Panc1 (cell line): ENCODE results near the gene MACROD2. TPM values are rescaled to one million over a fixed set of nuclear protein-coding genes. Genes with fewer than 3 reads are reported as not detected.

Source experiments
- ATAC-seq: fragments of 200-7000 bp; cut with Tn5 transposase; 2 replicates; pipeline ENCODE4 v1.9.1; 2020; ENCODE audit warnings: mild to moderate bottlenecking, moderate library complexity
- BruUV-seq: library from RNA; stranded (reverse); fragments of 400-500 nt; replicated peaks from 2 replicates; lab custom pipeline; 2021; lab: Mats Ljungman, UMichigan
- CTCF ChIA-PET: fragments of 300-600 bp; sonication (Branson Sonifier 250); formaldehyde crosslinking; loops from one replicate; lab custom pipeline; 2022; ENCODE audit warnings: antibody characterized with exemption; lab: Charles Lee
- POLR2A ChIA-PET: fragments of 300-600 bp; sonication (Branson Sonifier 250); formaldehyde crosslinking; loops from one replicate; lab custom pipeline; 2022; ENCODE audit warnings: antibody characterized with exemption; lab: Charles Lee
- DNase-seq: peaks from one replicate; pipeline ENCODE4 v3.0.0-alpha.2; 2010; ENCODE audit warnings: low read depth, low spot score
- H3K27ac ChIP-seq: 2 replicates; pipeline ENCODE4 v1.5.1; 2011; ENCODE audit warnings: mild to moderate bottlenecking, low read length, inconsistent platforms
- H3K27me3 ChIP-seq: fragments of 200-500 bp; sonication (Bioruptor generic); 2 replicates; pipeline ENCODE4 v1.6.0; 2014; ENCODE audit warnings: low read length, inconsistent platforms; ENCODE audit not compliant: control insufficient read depth, insufficient read depth
- H3K36me3 ChIP-seq: fragments of 200-500 bp; sonication (Bioruptor generic); 2 replicates; pipeline ENCODE4 v1.5.1; 2014; ENCODE audit warnings: inconsistent platforms, mild to moderate bottlenecking, low read length, moderate library complexity; ENCODE audit not compliant: control insufficient read depth, insufficient read depth
- H3K4me1 ChIP-seq: 2 replicates; pipeline ENCODE4 v1.5.1; 2011; ENCODE audit warnings: inconsistent platforms, mild to moderate bottlenecking, low read length, moderate library complexity; ENCODE audit not compliant: control insufficient read depth, insufficient read depth
- H3K4me3 ChIP-seq, 2 experiments: 2 replicates each; pipeline ENCODE4 v1.5.1; 2011 to 2012; ENCODE audit warnings: low read depth in 2 of 2, low read length in 2 of 2, mild to moderate bottlenecking in 2 of 2, inconsistent platforms in 1 of 2, moderate library complexity in 1 of 2
- H3K9me3 ChIP-seq: fragments of 200-500 bp; sonication (Bioruptor generic); 2 replicates; pipeline ENCODE4 v1.5.1; 2014; ENCODE audit warnings: low read depth, mild to moderate bottlenecking, inconsistent platforms, low read length, moderate library complexity; ENCODE audit not compliant: control insufficient read depth, insufficient read depth
- POLR2AphosphoS5 ChIP-seq: IDR thresholded peaks from 2 replicates; pipeline ENCODE4 v1.6.1; 2012; ENCODE audit warnings: mild to moderate bottlenecking, low read depth, low read length, moderate library complexity
- SIN3A ChIP-seq: IDR thresholded peaks from 2 replicates; pipeline ENCODE4 v1.6.1; 2012; ENCODE audit warnings: low read depth, mild to moderate bottlenecking, low read length, moderate library complexity, borderline replicate concordance; ENCODE audit not compliant: insufficient read depth
- TCF7L2 ChIP-seq: IDR thresholded peaks from 2 replicates; pipeline ENCODE4 v1.6.1; 2011; ENCODE audit warnings: mild to moderate bottlenecking, low read depth, low read length, inconsistent platforms
- in situ Hi-C: cut with HindIII; loops from 2 replicates; pipeline ENCODE4 v1.10.0; 2016; ENCODE audit warnings: low sequenced_read_pairs, low pct_unique_long_range_greater_than_20kb
- intact Hi-C: fragments of 100-400 bp; cut with micrococcal nuclease; formaldehyde crosslinking; loops from one replicate; pipeline ENCODE4 v1.10.0; 2022; ENCODE audit not compliant: unreplicated experiment
- total RNA-seq: library from RNA; stranded (reverse); gene quantifications from one replicate; pipeline ENCODE4 v1.2.1, GENCODE V29; 2021; ENCODE audit not compliant: unreplicated experiment
- TF ChIP-seq, protein P1 (sequence below), 2 experiments: IDR thresholded peaks; 2 replicates each; pipeline ENCODE4 v1.6.1; 2011 to 2012; ENCODE audit warnings: low read depth in 2 of 2, control low read depth in 1 of 2, low read length in 1 of 2, mild to moderate bottlenecking in 1 of 2, moderate library complexity in 1 of 2; ENCODE audit not compliant: insufficient read depth in 1 of 2
- TF ChIP-seq, protein P2 (sequence below): fragments of 450-650 bp; IDR thresholded peaks from 2 replicates; pipeline ENCODE4 v1.5.1; 2017; ENCODE audit warnings: mild to moderate bottlenecking

MACROD2 gene
- total RNA-seq, 1 experiment from 2014 or later = 1.2 TPM

DNA sequence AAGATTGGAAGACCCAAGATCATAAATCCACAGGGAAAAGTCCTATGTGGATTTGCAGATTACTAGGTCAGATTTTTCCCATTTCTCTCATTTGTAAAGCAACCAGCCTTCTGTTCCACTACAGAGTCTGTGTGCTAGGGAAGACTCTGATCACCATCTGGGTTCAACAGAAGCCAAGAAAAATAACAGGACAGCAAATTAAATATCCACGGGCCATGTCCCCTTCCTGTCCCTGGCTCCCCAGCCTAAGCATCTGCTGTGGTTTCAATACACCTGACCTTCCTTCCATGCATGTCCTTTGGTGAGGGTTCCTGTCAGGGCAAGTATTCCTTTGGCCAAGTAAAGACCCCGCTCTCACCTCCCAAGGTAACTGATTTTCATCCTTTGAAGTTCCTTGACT is 2019.1 kb downstream of the MACROD2 start:
- intact Hi-C loops (no loop called here), in situ Hi-C loops (no loop called here)
- DNase-seq = no peak
- no peak for ATAC-seq
- Histone ChIP-seq H3K27ac (no peak overlapping the region), H3K4me3 (no peak overlapping the region), H3K4me1 (no peaks in the 10 kb centered on the region), H3K9me3 (no peaks in the 10 kb centered on the region), H3K27me3 (no peaks in the 10 kb centered on the region), H3K36me3 (no peaks in the 10 kb centered on the region)
- CTCF ChIA-PET = no interaction called here
- POLR2A ChIA-PET = no interaction called here
- TF ChIP-seq, protein P1, sequence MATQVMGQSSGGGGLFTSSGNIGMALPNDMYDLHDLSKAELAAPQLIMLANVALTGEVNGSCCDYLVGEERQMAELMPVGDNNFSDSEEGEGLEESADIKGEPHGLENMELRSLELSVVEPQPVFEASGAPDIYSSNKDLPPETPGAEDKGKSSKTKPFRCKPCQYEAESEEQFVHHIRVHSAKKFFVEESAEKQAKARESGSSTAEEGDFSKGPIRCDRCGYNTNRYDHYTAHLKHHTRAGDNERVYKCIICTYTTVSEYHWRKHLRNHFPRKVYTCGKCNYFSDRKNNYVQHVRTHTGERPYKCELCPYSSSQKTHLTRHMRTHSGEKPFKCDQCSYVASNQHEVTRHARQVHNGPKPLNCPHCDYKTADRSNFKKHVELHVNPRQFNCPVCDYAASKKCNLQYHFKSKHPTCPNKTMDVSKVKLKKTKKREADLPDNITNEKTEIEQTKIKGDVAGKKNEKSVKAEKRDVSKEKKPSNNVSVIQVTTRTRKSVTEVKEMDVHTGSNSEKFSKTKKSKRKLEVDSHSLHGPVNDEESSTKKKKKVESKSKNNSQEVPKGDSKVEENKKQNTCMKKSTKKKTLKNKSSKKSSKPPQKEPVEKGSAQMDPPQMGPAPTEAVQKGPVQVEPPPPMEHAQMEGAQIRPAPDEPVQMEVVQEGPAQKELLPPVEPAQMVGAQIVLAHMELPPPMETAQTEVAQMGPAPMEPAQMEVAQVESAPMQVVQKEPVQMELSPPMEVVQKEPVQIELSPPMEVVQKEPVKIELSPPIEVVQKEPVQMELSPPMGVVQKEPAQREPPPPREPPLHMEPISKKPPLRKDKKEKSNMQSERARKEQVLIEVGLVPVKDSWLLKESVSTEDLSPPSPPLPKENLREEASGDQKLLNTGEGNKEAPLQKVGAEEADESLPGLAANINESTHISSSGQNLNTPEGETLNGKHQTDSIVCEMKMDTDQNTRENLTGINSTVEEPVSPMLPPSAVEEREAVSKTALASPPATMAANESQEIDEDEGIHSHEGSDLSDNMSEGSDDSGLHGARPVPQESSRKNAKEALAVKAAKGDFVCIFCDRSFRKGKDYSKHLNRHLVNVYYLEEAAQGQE (IDR thresholded peaks at IDR 0.05; ENCODE audit: insufficient read depth in 1 of 2, low read depth in 2 of 2, low read length in 1 of 2) = no peak
- TF ChIP-seq TCF7L2 (no peak), POLR2AphosphoS5 (no peak), SIN3A (no peak)
- TF ChIP-seq, protein P2, sequence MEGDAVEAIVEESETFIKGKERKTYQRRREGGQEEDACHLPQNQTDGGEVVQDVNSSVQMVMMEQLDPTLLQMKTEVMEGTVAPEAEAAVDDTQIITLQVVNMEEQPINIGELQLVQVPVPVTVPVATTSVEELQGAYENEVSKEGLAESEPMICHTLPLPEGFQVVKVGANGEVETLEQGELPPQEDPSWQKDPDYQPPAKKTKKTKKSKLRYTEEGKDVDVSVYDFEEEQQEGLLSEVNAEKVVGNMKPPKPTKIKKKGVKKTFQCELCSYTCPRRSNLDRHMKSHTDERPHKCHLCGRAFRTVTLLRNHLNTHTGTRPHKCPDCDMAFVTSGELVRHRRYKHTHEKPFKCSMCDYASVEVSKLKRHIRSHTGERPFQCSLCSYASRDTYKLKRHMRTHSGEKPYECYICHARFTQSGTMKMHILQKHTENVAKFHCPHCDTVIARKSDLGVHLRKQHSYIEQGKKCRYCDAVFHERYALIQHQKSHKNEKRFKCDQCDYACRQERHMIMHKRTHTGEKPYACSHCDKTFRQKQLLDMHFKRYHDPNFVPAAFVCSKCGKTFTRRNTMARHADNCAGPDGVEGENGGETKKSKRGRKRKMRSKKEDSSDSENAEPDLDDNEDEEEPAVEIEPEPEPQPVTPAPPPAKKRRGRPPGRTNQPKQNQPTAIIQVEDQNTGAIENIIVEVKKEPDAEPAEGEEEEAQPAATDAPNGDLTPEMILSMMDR = no peak
- BruUV-seq = no TSS peak

DNA sequence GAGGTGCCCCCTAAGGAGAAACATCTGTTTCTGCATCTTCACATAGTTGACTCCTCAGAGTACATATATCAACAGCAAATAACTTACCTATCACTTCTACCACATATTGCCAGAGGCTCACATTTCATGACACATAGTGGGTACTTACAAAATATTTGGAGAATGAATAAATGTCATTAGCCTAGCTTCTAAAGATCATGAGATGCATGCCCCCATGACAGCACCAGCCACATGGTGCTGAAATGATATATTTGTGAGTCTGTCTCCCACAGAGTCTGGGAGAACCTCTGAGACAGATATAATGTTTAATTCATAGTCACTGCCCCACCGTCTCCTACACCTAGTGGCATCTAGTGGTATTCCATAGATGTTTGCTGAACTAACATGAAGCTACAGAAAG is 2022.3 kb downstream of the MACROD2 start:
- ChIA-PET POLR2A (interaction anchor here (0.7 kb wide), 1 partner anchor 35 kb away, joined by 3 read pairs; no protein-coding TSS in a partner anchor), CTCF (no interaction called here)
- no peak for TF ChIP-seq POLR2AphosphoS5
- TF ChIP-seq, protein P2 = no peak
- no peak for TF ChIP-seq SIN3A
- TF ChIP-seq TCF7L2 = no peak
- TF ChIP-seq, protein P1 (IDR thresholded peaks at IDR 0.05; ENCODE audit: insufficient read depth in 1 of 2, low read depth in 2 of 2, low read length in 1 of 2) = no peak
- H3K4me1 ChIP-seq = no peaks in the 10 kb centered on the region
- no peak overlapping the region for H3K4me3 ChIP-seq
- no peaks in the 10 kb centered on the region for H3K9me3 ChIP-seq
- no peaks in the 10 kb centered on the region for H3K36me3 ChIP-seq
- no TSS peak for BruUV-seq
- H3K27me3 ChIP-seq = no peaks in the 10 kb centered on the region
- intact Hi-C loops (no loop called here), in situ Hi-C loops (no loop called here)
- DNase-seq (no peak), ATAC-seq (no peak)
- H3K27ac ChIP-seq = no peak overlapping the region
